Mesenchymal stem cell (in vitro differentiated cells and primary cell): ENCODE measurements around the gene PDK4.
A peak's percentile ranks its signal among the peaks of the same experiment; 100 is the strongest.
"Not testable (repeated sequence)": the region's sequence is repeated elsewhere in the genome, so short reads cannot be mapped to it uniquely, and the experiment has no call there.

Experiments
- DNase-seq: peaks from one replicate; pipeline ENCODE4 v3.0.0-alpha.2; 2013
- H2AFZ ChIP-seq: one replicate; pipeline ENCODE4 v1.6.1; 2013; ENCODE audit warnings: low read depth, mild to moderate bottlenecking, control low read depth, inconsistent platforms, low read length, moderate library complexity
- H2AK5ac ChIP-seq: 2 replicates; pipeline ENCODE4 v1.6.1; 2013; ENCODE audit warnings: low read length, moderate library complexity, mild to moderate bottlenecking, inconsistent platforms; ENCODE audit not compliant: severe bottlenecking
- H2BK120ac ChIP-seq: one replicate; pipeline ENCODE4 v1.6.1; 2013; ENCODE audit warnings: low read depth, mild to moderate bottlenecking, inconsistent platforms, low read length, moderate library complexity
- H2BK12ac ChIP-seq, 2 experiments: one replicate each; pipeline ENCODE4 v1.6.1; 2013; ENCODE audit warnings: inconsistent platforms in 2 of 2, low read length in 2 of 2, mild to moderate bottlenecking in 2 of 2, moderate library complexity in 2 of 2, control low read depth in 1 of 2
- H2BK15ac ChIP-seq: one replicate; pipeline ENCODE4 v1.6.1; 2013; ENCODE audit warnings: mild to moderate bottlenecking, low read depth, inconsistent platforms; ENCODE audit not compliant: poor library complexity, severe bottlenecking
- H2BK5ac ChIP-seq: 2 replicates; pipeline ENCODE4 v1.6.1; 2013; ENCODE audit warnings: low read depth, mild to moderate bottlenecking, low read length, control low read depth, inconsistent platforms; ENCODE audit not compliant: poor library complexity, severe bottlenecking
- H3K14ac ChIP-seq, 2 experiments: one replicate each; pipeline ENCODE4 v1.6.1; 2013; ENCODE audit warnings: inconsistent platforms in 2 of 2, low read length in 2 of 2, control low read depth in 1 of 2, mild to moderate bottlenecking in 1 of 2, moderate library complexity in 1 of 2
- H3K18ac ChIP-seq, 2 experiments: one replicate each; pipeline ENCODE4 v1.6.1; 2013; ENCODE audit warnings: inconsistent platforms in 2 of 2, low read length in 2 of 2, control low read depth in 1 of 2, low read depth in 1 of 2, mild to moderate bottlenecking in 1 of 2
- H3K23ac ChIP-seq, 2 experiments: one replicate each; pipeline ENCODE4 v1.6.1; 2013; ENCODE audit warnings: inconsistent platforms in 2 of 2, low read length in 2 of 2, mild to moderate bottlenecking in 2 of 2, moderate library complexity in 2 of 2, control low read depth in 1 of 2
- H3K27ac ChIP-seq: 2 replicates; pipeline ENCODE4 v1.5.1; 2013; ENCODE audit warnings: mild to moderate bottlenecking, moderate library complexity, low read length, control low read depth, inconsistent platforms; ENCODE audit not compliant: poor library complexity, severe bottlenecking
- H3K27me3 ChIP-seq, 2 experiments: 2 replicates each; pipeline versions ENCODE4 v1.6.1 to v1.7.0; 2013; ENCODE audit warnings: low read length in 2 of 2, mild to moderate bottlenecking in 2 of 2, moderate library complexity in 2 of 2, control low read depth in 1 of 2, inconsistent platforms in 1 of 2; ENCODE audit not compliant: control insufficient read depth in 1 of 2, insufficient read depth in 1 of 2
- H3K36me3 ChIP-seq, 2 experiments: 2 replicates each; pipeline versions ENCODE4 v1.6.1 to v1.7.0; 2013; ENCODE audit warnings: low read length in 2 of 2, control low read depth in 1 of 2, inconsistent platforms in 1 of 2, low read depth in 1 of 2, mild to moderate bottlenecking in 1 of 2; ENCODE audit not compliant: insufficient read depth in 2 of 2, control insufficient read depth in 1 of 2
- H3K4ac ChIP-seq, 2 experiments: one replicate each; pipeline ENCODE4 v1.6.1; 2013; ENCODE audit warnings: inconsistent platforms in 2 of 2, low read length in 2 of 2, mild to moderate bottlenecking in 2 of 2, moderate library complexity in 2 of 2, control low read depth in 1 of 2, low read depth in 1 of 2
- H3K4me1 ChIP-seq: 2 replicates; pipeline ENCODE4 v1.6.1; 2013; ENCODE audit warnings: low read depth, low read length, control low read depth; ENCODE audit not compliant: control insufficient read depth, insufficient read depth
- H3K4me2 ChIP-seq: 2 replicates; pipeline ENCODE4 v1.6.1; 2013; ENCODE audit warnings: low read length, mild to moderate bottlenecking, inconsistent platforms; ENCODE audit not compliant: poor library complexity, severe bottlenecking
- H3K4me3 ChIP-seq, 2 experiments: 2 replicates each; pipeline versions ENCODE4 v1.5.1 to v1.7.0; 2013; ENCODE audit warnings: low read length in 2 of 2, mild to moderate bottlenecking in 2 of 2, control low read depth in 1 of 2, low read depth in 1 of 2; ENCODE audit not compliant: insufficient read depth in 1 of 2
- H3K79me1 ChIP-seq: replicated peaks from 2 replicates; pipeline ENCODE4 v1.6.1; 2013; ENCODE audit warnings: mild to moderate bottlenecking, control low read depth, low read length, inconsistent platforms; ENCODE audit not compliant: poor library complexity, severe bottlenecking
- H3K9ac ChIP-seq: 2 replicates; pipeline ENCODE4 v1.7.0; 2013; ENCODE audit warnings: mild to moderate bottlenecking, low read length, moderate library complexity
- H3K9me3 ChIP-seq: 2 replicates; pipeline ENCODE4 v1.7.0; 2013; ENCODE audit warnings: mild to moderate bottlenecking, low read length; ENCODE audit not compliant: control insufficient read depth
- H4K8ac ChIP-seq: one replicate; pipeline ENCODE4 v1.6.1; 2013; ENCODE audit warnings: inconsistent platforms, mild to moderate bottlenecking, low read length, moderate library complexity
- H4K91ac ChIP-seq: one replicate; pipeline ENCODE4 v1.6.1; 2013; ENCODE audit warnings: mild to moderate bottlenecking, low read length, inconsistent platforms
- WGBS: methylation state at CpG from one replicate; pipeline ENCODE4 v1.1.7; 2013; ENCODE audit warnings: mixed read lengths; 5-methylcytosine and 5-hydroxymethylcytosine counted together

The PDK4 gene

DNA sequence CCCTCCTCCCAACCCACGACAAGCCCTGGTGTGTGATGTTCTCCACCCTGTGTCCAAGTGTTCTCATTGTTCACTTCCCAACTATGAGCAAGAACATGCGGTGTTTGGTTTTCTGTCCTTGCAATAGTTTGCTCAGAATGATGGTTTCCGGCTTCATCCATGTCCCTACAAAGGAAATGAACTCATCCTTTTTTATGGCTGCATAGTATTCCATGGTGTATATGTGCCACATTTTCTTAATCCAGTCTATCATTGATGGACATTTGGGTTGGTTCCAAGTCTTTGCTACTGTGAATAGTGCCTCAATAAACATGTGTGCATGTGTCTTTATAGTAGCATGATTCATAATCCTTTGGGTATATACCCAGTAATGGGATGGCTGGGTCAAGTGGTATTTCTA lies 8.5 kb upstream of the PDK4 start:
- 100% methylated on average over 2 of the region's 3 CpGs for WGBS
- not testable (repeated sequence) for H2AK5ac ChIP-seq, H3K4me2 ChIP-seq, H3K36me3 ChIP-seq, DNase-seq, H3K9me3 ChIP-seq, H3K4ac ChIP-seq, H3K18ac ChIP-seq, H3K4me1 ChIP-seq, H3K4me3 ChIP-seq, H4K91ac ChIP-seq, H3K9ac ChIP-seq, H2BK5ac ChIP-seq, H4K8ac ChIP-seq, H3K27ac ChIP-seq, H3K23ac ChIP-seq, H2AFZ ChIP-seq, H3K27me3 ChIP-seq, H3K79me1 ChIP-seq, H3K14ac ChIP-seq, H2BK15ac ChIP-seq, H2BK12ac ChIP-seq, H2BK120ac ChIP-seq

DNA sequence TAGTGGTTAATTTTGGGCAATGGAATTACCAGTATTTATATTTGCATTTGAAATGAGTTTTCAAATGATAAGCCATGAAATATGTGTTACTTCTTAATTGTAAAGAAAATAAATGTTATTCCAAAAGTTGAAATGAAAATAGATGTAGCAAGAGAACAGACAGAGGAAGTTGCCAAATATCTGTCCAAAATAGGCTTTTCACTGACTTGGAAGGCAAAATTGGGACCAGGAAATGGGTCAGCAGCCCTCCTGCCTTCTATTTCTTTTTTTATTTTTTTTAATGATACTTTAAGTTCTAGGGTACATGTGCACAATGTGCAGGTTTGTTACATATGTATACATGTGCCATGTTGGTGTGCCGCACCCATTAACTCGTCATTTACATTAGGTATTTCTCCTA lies 8.1 kb upstream of the PDK4 start:
- H4K8ac ChIP-seq, H4K91ac ChIP-seq, H3K9me3 ChIP-seq, H3K27me3 ChIP-seq, H2BK15ac ChIP-seq, H3K4me2 ChIP-seq, H3K18ac ChIP-seq, H3K4ac ChIP-seq, H3K23ac ChIP-seq, H3K4me1 ChIP-seq, H3K4me3 ChIP-seq, H3K14ac ChIP-seq, H2BK120ac ChIP-seq, H3K79me1 ChIP-seq, H2BK12ac ChIP-seq, H2BK5ac ChIP-seq, H3K27ac ChIP-seq, H2AFZ ChIP-seq, H3K9ac ChIP-seq, H2AK5ac ChIP-seq, DNase-seq, H3K36me3 ChIP-seq: not testable (repeated sequence)
- 100% methylated on average over 2 of the region's 2 CpGs for WGBS

DNA sequence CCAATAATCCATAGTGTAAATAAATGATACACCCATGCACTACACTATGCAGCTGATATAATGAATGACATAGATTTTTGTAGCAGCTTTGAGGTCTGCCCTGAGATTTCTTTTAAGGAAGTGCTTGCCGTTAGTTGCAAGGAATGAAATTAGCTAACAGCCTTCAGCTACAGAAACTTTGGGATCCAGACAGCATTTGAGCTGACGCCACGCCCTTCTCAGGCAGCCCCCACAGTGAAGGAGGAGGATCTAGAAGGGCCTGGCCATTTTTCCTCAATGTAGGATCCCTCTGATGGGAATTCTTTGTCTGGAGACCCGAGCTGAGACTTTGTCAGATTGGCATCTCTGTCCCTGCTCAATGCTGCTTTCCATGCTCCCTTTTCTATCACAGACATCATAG lies 6.1 kb upstream of the PDK4 start:
- no peaks in the 10 kb centered on the region for H3K9me3 ChIP-seq
- H3K27ac ChIP-seq = no peak overlapping the region
- H3K18ac ChIP-seq = peak overlapping the region in 1 of 2 experiments; percentile 4
- H3K4me3 ChIP-seq = no peak overlapping the region
- no peaks in the 10 kb centered on the region for H3K79me1 ChIP-seq
- H3K4me2 ChIP-seq = no peak overlapping the region
- no peaks in the 10 kb centered on the region for H3K27me3 ChIP-seq
- DNase-seq = no peak
- H3K9ac ChIP-seq = no peak overlapping the region
- no peak overlapping the region for H3K14ac ChIP-seq
- peaks cover 0 to 4% of the 10 kb centered on the region in 2 experiments for H3K36me3 ChIP-seq
- H2BK120ac ChIP-seq = no peak overlapping the region
- H3K23ac ChIP-seq = no peak overlapping the region
- WGBS = 89% methylated on average over 4 of the region's 4 CpGs
- no peak overlapping the region for H2AK5ac ChIP-seq
- no peak overlapping the region for H3K4ac ChIP-seq
- H4K8ac ChIP-seq = no peak overlapping the region
- peak overlapping the region in 1 of 2 experiments; percentile 42 for H2BK12ac ChIP-seq
- no peak overlapping the region for H2BK15ac ChIP-seq
- H2BK5ac ChIP-seq = no peak overlapping the region
- H3K4me1 ChIP-seq = peaks cover 2% of the 10 kb centered on the region
- H4K91ac ChIP-seq = no peak overlapping the region
- H2AFZ ChIP-seq = no peak overlapping the region

DNA sequence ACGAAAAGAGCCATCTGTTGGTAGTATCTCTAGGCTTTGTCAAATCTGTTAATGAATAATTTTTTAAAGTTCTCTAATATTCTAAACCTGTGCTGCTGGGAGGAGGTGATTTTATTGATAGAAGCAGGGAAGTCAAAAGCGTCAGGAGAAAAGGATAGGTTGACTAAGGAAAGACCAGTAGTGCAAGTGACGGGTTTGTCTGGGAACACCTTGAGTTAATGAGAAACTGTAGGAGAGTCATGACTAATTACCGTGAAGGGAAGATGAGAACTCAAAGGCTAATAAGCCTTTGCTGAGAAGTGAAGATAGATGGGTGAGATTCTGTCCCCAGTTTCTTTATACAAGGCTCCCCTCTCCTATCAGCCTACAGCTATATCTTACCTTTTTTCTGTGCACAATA lies 5.0 kb upstream of the PDK4 start:
- 94% methylated on average over 4 of the region's 4 CpGs for WGBS
- Histone ChIP-seq H3K79me1 (no peaks in the 10 kb centered on the region), H3K27me3 (no peaks in the 10 kb centered on the region), H3K4me3 (no peak overlapping the region), H3K4ac (no peak overlapping the region), H3K9ac (no peak overlapping the region), H2AFZ (no peak overlapping the region), H2BK15ac (peak overlapping the region; percentile 52), H4K91ac (no peak overlapping the region), H4K8ac (no peak overlapping the region), H3K23ac (no peak overlapping the region), H3K27ac (no peak overlapping the region), H3K4me1 (peaks cover 2% of the 10 kb centered on the region), H3K4me2 (no peak overlapping the region), H2AK5ac (no peak overlapping the region), H3K18ac (no peak overlapping the region), H3K14ac (no peak overlapping the region), H2BK12ac (no peak overlapping the region), H3K9me3 (no peaks in the 10 kb centered on the region), H2BK120ac (no peak overlapping the region), H3K36me3 (peaks cover 0 to 4% of the 10 kb centered on the region in 2 experiments), H2BK5ac (no peak overlapping the region)
- no peak for DNase-seq
